GM12873 (cell line): ENCODE measurements around the gene NPPC.

Experiments
- TF ChIP-seq, protein P1 (sequence below): IDR thresholded peaks from 2 replicates; pipeline ENCODE4 v1.5.1; 2012; ENCODE audit warnings: low read depth, mild to moderate bottlenecking, moderate library complexity, low read length, control low read depth; ENCODE audit not compliant: insufficient read depth; ENCODE audit errors: missing control alignments

Gene NPPC, protein sequence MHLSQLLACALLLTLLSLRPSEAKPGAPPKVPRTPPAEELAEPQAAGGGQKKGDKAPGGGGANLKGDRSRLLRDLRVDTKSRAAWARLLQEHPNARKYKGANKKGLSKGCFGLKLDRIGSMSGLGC

DNA sequence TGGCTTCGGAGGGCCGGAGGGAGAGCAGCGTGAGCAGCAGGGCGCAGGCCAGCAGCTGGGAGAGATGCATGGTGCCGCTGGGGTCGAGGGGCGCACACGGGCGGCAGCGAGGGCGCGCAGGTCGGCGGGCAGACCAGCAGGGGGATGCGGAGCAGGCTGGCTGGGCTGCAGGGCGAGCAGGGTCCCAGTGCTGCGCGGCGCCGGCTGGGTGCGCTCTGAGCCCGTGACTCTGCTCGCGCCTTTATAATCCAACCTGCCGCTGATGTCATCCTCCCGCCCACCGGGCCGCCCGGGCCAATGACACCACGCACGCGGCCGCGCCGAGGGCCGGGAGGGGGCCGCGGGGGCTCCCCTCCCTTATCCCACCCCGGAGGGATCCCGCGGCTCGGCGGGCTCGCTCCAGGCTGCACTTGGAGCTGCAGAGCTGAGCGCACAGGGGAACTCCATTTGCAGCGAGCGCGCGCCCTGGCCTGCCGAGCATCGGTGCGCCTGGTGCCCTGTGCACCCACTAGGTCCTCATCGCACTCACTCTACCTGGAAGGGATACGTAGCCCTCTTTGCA lies at the start of gene NPPC:
NPPC (minus strand) TSS at position 217 of the 562 bp plus-strand sequence; CDS start at position 70, 147 bp downstream.
- TF ChIP-seq, protein P1, sequence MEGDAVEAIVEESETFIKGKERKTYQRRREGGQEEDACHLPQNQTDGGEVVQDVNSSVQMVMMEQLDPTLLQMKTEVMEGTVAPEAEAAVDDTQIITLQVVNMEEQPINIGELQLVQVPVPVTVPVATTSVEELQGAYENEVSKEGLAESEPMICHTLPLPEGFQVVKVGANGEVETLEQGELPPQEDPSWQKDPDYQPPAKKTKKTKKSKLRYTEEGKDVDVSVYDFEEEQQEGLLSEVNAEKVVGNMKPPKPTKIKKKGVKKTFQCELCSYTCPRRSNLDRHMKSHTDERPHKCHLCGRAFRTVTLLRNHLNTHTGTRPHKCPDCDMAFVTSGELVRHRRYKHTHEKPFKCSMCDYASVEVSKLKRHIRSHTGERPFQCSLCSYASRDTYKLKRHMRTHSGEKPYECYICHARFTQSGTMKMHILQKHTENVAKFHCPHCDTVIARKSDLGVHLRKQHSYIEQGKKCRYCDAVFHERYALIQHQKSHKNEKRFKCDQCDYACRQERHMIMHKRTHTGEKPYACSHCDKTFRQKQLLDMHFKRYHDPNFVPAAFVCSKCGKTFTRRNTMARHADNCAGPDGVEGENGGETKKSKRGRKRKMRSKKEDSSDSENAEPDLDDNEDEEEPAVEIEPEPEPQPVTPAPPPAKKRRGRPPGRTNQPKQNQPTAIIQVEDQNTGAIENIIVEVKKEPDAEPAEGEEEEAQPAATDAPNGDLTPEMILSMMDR, result peak; percentile 52

DNA sequence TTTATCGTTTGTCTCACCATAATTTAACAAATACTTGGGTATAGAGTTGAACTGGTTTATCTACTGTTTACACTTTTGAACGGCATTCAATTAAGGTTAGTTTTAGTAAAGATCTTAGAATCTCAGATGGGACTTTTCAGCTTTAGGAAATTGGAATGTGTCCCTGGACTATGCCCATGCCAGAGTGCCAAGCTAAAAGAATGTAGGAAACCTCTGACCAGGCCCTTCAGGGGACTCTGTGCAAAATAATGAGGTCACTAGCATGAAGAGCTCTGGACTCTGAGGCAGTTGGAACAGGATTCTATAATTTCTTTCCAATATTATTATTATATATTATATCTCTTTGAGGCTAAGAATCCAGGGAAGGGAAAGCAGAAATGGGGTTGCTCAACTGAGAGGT lies 48.8 kb upstream of the NPPC start:
- TF ChIP-seq, protein P1, result no peak

DNA sequence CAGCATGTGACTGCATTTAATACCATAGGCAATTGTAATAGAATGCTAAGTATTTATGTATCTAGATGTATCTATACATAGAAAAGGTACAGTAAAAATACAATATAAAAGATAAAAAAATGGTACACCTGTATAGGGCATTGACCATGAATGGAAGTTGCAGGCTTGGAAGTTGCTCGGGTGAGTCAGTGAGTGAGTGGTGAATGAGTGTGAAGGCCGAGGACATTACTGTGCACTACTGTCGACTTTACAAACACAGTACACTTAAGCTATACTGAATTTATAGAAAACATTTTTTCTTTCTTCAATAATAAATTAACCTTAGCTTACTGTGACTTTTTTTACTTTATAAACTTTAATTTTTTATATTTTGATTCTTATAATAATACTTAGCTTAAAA lies 44.3 kb upstream of the NPPC start:
- TF ChIP-seq, protein P1, result no peak

DNA sequence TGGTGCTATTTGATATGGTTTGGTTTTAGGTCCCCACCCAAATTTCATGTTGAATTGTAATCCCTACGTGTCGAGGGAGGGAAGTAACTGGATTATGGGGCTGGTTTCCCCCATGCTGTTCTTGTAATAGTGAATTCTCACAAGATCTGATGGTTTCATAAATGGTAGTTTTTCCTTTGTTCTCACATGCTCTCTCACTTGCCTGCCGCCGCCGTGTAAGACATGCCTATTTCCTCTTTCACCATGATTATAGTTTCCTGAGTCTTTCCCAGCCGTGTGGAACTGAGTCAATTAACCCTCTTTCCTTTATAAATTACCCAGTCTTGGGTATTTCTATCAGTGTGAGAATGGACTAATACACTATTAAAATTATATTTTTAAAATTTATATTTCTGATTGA lies 42.6 kb upstream of the NPPC start:
- TF ChIP-seq, protein P1, result no peak

DNA sequence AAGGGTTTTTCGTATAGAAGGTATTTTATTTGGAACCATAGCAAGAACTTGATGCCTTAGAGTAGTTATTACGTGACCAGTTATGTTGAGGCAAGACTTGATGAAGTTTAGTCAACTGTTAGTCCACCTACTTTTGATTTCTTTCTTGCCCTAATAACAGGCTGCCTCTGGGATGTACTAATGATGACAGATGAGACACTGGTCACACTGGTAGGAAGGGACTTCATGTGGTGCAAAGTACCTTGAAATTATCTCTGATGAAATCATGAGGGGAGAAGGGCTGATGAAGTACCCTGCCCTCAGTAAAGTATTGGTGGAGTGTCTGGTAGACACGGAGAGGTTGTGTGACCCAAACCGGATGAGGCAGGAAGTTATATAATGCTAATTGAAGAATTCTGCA lies 40.7 kb upstream of the NPPC start:
- TF ChIP-seq, protein P1, result no peak

DNA sequence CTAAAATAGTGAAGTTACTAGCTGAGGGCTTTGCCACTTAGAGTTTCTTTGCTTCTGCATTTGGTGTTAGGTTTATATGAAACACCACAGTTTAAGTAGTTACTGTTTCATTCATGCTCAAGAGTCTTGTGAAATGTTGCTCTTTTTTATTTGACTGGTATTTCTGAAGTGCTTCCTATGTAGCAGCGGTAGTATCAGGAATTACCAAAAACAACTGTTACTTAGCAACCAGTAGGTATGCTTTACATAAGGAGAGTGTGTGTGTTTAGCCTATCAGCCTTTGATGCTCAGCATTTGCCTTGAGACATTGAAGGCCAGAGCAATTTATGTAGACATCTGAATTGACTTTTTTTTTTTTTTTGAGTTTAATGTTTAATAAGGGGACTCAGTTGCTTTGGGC lies 38.9 kb upstream of the NPPC start:
- TF ChIP-seq, protein P1, result no peak

DNA sequence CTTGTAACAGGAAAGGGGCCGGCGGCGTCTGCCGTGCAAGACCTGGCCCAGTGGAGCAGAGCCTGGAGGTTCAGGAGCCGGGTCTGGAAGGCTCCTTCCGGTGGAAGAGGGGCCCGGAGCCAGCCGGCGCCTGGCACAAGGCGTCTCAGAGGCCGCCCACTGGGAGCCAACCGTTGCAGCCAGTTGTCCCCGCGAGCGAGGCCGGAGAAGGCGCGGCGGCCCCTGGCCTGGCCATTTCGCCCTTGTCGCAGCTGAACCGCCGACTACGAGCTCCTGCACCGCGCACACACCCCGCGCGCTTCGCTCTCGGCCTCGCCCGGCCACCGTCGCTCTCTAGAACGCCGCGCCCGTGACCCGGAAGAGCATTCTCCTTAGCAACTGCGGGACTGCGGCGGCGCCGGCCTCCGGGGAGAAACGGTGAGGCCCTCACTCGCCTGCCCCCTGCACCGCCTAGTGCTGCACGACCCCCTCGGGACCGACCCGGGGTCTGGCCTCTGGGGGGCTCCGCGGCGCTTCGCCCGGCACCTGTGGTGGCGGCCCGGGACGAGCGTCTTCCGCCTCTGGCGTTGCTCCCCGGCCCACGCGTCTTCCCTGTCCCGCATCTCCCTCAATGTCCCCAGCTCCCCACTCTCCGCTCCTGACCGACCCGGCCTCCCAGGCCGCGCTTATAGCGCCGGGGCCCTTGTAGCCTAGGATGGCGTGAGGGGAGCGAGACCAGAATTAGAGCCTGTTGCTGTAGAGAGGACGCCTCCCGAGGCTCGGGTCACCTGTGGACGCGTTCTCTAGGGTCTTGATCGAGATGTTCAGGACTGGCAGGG lies 35.4 kb upstream of the NPPC start, which contains the start of gene DIS3L2:
DIS3L2 (plus strand) TSS at position 365 of the 818 bp plus-strand sequence. CDS start 53,215 bp downstream, outside the sequence.
- TF ChIP-seq, protein P1, result no peak
